Gastroesophageal sphincter (tissue), 4 donors: ENCODE data around the gene MNT. TPM values are rescaled to one million over a fixed set of nuclear protein-coding genes. Genes with fewer than 3 reads are reported as not detected.

Experiments
- ATAC-seq: fragments of 150-250 bp; one replicate; pipeline ENCODE4 v1.9.1; 2016; ENCODE audit warnings: mild to moderate bottlenecking, moderate library complexity
- H3K27ac ChIP-seq, 4 donors: fragments of 200-600 bp; sonication (generic) in 3 of 4; 1 replicate in 3 of 4; 2 replicates in 1 of 4; pipeline ENCODE4 v1.5.1; 2016 to 2019
- H3K27me3 ChIP-seq: fragments of 200-600 bp; sonication (generic); one replicate; pipeline ENCODE4 v1.5.1; 2019
- H3K36me3 ChIP-seq, 2 donors: fragments of 200-600 bp; sonication (generic); one replicate each; pipeline ENCODE4 v1.5.1; 2019; ENCODE audit warnings: control low read depth in 1 of 2
- H3K4me1 ChIP-seq, 3 donors: fragments of 200-600 bp; sonication (generic); 1 replicate in 2 of 3; 2 replicates in 1 of 3; pipeline ENCODE4 v1.5.1; 2016 to 2019; ENCODE audit warnings: control low read depth in 2 of 3
- H3K4me3 ChIP-seq, 2 donors: fragments of 200-600 bp; sonication (generic); one replicate each; pipeline ENCODE4 v1.5.1; 2019; ENCODE audit warnings: mild to moderate bottlenecking in 1 of 2, moderate library complexity in 1 of 2
- H3K9me3 ChIP-seq, 3 donors: fragments of 200-600 bp; sonication (generic); one replicate each; pipeline ENCODE4 v1.5.1; 2017 to 2019; ENCODE audit warnings: control low read depth in 2 of 3
- CTCF ChIP-seq, 4 experiments: fragments of 200-600 bp in 2 of 4; fragments of 450-650 bp in 2 of 4; sonication (generic) in 1 of 4; IDR thresholded peaks; one replicate each; pipeline ENCODE4 v1.5.1; 2017 to 2019; ENCODE audit warnings: antibody characterized with exemption in 4 of 4, mild to moderate bottlenecking in 2 of 4, moderate library complexity in 2 of 4
- EP300 ChIP-seq: sonication (generic); formaldehyde crosslinking; IDR thresholded peaks from one replicate; pipeline ENCODE4 v1.6.1; 2017; ENCODE audit warnings: antibody characterized with exemption, mild to moderate bottlenecking
- POLR2A ChIP-seq, 2 donors: fragments of 450-650 bp; IDR thresholded peaks; one replicate each; pipeline ENCODE4 v1.6.1; 2017; ENCODE audit warnings: antibody characterized with exemption in 2 of 2, mild to moderate bottlenecking in 2 of 2, moderate library complexity in 1 of 2
- POLR2AphosphoS5 ChIP-seq: sonication (generic); formaldehyde crosslinking; IDR thresholded peaks from one replicate; pipeline ENCODE4 v1.6.1; 2017; ENCODE audit warnings: antibody characterized with exemption
- WGBS, 2 donors: methylation state at CpG; one replicate each; pipeline ENCODE4 v1.1.5; 2018; ENCODE audit warnings: low coverage in 1 of 2; 5-methylcytosine and 5-hydroxymethylcytosine counted together
- total RNA-seq, 4 donors: library from RNA; depleted of rRNA; stranded (reverse); fragments of >200 nt; gene quantifications; one replicate each; pipeline ENCODE4 v1.1.0, GENCODE V29; 2016

Gene MNT
- total RNA-seq, 4 donors from 2014 or later, result 11.8 to 12.7 (median 12.3) TPM

- no peak overlapping the region for H3K4me3 ChIP-seq
- no peak overlapping the region for H3K27ac ChIP-seq
- H3K9me3 ChIP-seq, result no peaks in the 10 kb centered on the region
- WGBS, 2 donors, result 70 to 100% methylated on average over 1 to 4 of the region's 21 CpGs
- ATAC-seq, result no peak
- peaks cover 0 to 36% (median 9%) of the 10 kb centered on the region in 3 donors for H3K4me1 ChIP-seq
- no peaks in the 10 kb centered on the region for H3K27me3 ChIP-seq
- no peak for TF ChIP-seq POLR2AphosphoS5
- no peak for TF ChIP-seq EP300
- peaks cover 0 to 60% of the 10 kb centered on the region in 2 donors for H3K36me3 ChIP-seq
Measured at GRCh38 chr17:2361010-2361760, 39.7 kb downstream of the MNT start.

- H3K36me3 ChIP-seq, result peaks cover 0 to 28% of the 10 kb centered on the region in 2 donors
- peaks cover 0 to 25% (median 5%) of the 10 kb centered on the region in 3 donors for H3K4me1 ChIP-seq
- H3K27ac ChIP-seq, result no peak overlapping the region
- H3K4me3 ChIP-seq, result no peak overlapping the region
- H3K9me3 ChIP-seq, result no peaks in the 10 kb centered on the region
- no peaks in the 10 kb centered on the region for H3K27me3 ChIP-seq
- TF ChIP-seq POLR2A (IDR thresholded peaks at IDR 0.05) (no peak), EP300 (no peak), POLR2AphosphoS5 (no peak), CTCF (IDR thresholded peaks at IDR 0.05) (no peak)
- WGBS, 2 donors, result 87% methylated on average over 6 of the region's 10 CpGs; no CpG with 5 or more reads in 1 of the 2 donors
- ATAC-seq, result no peak
Measured at GRCh38 chr17:2357931-2358434, 42.9 kb downstream of the MNT start.

GRCh38 chr17:2357237-2357636, 43.6 kb downstream of the MNT start:
- peaks cover 0 to 21% of the 10 kb centered on the region in 2 donors for H3K36me3 ChIP-seq
- H3K9me3 ChIP-seq, result no peaks in the 10 kb centered on the region
- no peak for ATAC-seq
- no peak overlapping the region for H3K27ac ChIP-seq
- no peak for TF ChIP-seq POLR2AphosphoS5
- TF ChIP-seq EP300, result no peak
- no peak for TF ChIP-seq POLR2A (IDR thresholded peaks at IDR 0.05)
- no peak for TF ChIP-seq CTCF (IDR thresholded peaks at IDR 0.05)
- no peak overlapping the region for H3K4me3 ChIP-seq
- H3K27me3 ChIP-seq, result no peaks in the 10 kb centered on the region
- WGBS, 2 donors, result 98 to 100% methylated on average over 1 to 4 of the region's 4 CpGs
- H3K4me1 ChIP-seq, result peaks cover 0 to 26% (median 5%) of the 10 kb centered on the region in 3 donors

- WGBS, 2 donors, result 80 to 94% methylated on average over 3 to 7 of the region's 8 CpGs
- Histone ChIP-seq H3K27ac (no peak overlapping the region), H3K36me3 (no peaks in the 10 kb centered on the region), H3K27me3 (no peaks in the 10 kb centered on the region), H3K9me3 (no peaks in the 10 kb centered on the region), H3K4me3 (no peak overlapping the region), H3K4me1 (peaks cover 0 to 19% (median 4%) of the 10 kb centered on the region in 3 donors)
- no peak for TF ChIP-seq EP300
- ATAC-seq, result no peak
Measured at GRCh38 chr17:2354311-2354710, 46.5 kb downstream of the MNT start.

- TF ChIP-seq EP300, result no peak
- TF ChIP-seq POLR2AphosphoS5, result no peak
- no peak for TF ChIP-seq CTCF (IDR thresholded peaks at IDR 0.05)
- Histone ChIP-seq H3K9me3 (no peaks in the 10 kb centered on the region), H3K4me1 (peaks cover 0 to 20% (median 0%) of the 10 kb centered on the region in 3 donors), H3K27me3 (no peaks in the 10 kb centered on the region), H3K4me3 (no peak overlapping the region), H3K36me3 (peaks cover 0 to 9% of the 10 kb centered on the region in 2 donors), H3K27ac (no peak overlapping the region)
- ATAC-seq, result no peak
- 92% methylated on average over 6 of the region's 6 CpGs; no CpG with 5 or more reads in 1 of the 2 donors for WGBS, 2 donors
Measured at GRCh38 chr17:2351269-2351668, 49.6 kb downstream of the MNT start.
